ENCODE data around the gene RFTN1. TPM values are rescaled to one million over a fixed set of nuclear protein-coding genes. Genes with fewer than 3 reads are reported as not detected.

Gene RFTN1
- total RNA-seq, 1 donor = 73.0 TPM

DNA sequence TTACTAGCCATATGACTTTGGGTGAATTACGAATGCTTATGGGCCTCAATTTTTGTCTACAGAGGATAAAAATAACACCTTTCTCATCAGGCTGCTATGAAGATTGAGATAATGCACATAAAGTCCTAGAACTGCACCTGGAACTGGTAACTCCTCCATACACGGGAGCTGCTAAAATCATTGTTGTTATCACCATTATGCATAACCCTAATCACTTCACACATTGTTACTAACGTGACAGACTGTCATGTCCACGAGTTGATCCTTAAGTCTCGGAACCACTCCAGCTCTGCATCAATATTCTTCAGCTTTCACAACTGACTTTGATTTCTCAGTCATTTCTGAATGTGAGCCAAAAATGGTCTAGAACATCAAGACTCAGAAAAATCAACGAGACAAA lies 64.1 kb downstream of the RFTN1 start:
- TF ChIP-seq, protein P1, sequence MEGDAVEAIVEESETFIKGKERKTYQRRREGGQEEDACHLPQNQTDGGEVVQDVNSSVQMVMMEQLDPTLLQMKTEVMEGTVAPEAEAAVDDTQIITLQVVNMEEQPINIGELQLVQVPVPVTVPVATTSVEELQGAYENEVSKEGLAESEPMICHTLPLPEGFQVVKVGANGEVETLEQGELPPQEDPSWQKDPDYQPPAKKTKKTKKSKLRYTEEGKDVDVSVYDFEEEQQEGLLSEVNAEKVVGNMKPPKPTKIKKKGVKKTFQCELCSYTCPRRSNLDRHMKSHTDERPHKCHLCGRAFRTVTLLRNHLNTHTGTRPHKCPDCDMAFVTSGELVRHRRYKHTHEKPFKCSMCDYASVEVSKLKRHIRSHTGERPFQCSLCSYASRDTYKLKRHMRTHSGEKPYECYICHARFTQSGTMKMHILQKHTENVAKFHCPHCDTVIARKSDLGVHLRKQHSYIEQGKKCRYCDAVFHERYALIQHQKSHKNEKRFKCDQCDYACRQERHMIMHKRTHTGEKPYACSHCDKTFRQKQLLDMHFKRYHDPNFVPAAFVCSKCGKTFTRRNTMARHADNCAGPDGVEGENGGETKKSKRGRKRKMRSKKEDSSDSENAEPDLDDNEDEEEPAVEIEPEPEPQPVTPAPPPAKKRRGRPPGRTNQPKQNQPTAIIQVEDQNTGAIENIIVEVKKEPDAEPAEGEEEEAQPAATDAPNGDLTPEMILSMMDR (IDR thresholded peaks at IDR 0.05; ENCODE audit: insufficient read depth, low read depth, low read length) = no peak
- no peak overlapping the region for H3K4me3 ChIP-seq (ENCODE audit: low read depth, low read length)
- DNase-seq (ENCODE audit: low read depth) = no peak

DNA sequence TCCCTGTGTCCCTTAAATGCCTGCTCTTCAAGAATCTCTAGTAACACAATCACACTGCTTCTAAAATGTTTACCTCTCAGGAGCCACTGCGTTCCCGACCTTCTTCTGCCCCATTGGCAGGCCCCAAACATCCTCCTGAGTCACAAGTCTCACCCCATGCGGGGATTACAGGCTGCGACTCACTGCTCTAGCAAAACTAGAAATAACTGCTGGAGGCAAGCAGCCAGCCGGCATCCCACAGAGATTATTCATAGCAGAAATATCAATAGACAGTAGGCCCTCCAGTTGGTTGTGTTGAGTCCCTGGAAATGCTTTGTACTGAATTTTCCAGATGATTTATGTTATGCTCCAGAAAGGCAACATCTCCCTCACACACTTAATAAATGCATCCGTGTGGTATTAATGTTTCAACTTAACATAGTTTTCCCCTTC lies 64.8 kb downstream of the RFTN1 start:
- peak; percentile 96 for DNase-seq (ENCODE audit: low read depth)
- TF ChIP-seq, protein P1 (IDR thresholded peaks at IDR 0.05; ENCODE audit: insufficient read depth, low read depth, low read length) = no peak
- no peak overlapping the region for H3K4me3 ChIP-seq (ENCODE audit: low read depth, low read length)

DNA sequence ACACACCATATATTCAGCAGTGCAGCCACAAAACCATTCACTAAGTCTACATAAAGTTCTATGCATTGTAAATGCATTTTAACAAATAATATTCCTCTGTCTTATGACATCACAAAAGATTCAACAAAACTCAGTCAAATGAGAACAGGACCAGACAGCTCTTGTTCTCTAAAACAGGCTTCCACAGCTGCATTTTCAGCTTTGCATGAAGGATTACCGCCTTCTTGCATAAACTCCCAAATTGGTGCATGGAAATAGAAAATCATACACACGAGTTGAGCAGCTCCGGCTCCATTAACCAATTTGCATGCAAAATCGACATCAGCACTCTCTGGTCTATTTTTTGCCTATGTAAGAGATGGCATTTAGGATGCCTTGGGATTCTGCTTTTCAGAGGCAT lies 66.4 kb downstream of the RFTN1 start:
- TF ChIP-seq, protein P1 (IDR thresholded peaks at IDR 0.05; ENCODE audit: insufficient read depth, low read depth, low read length) = no peak
- no peak for DNase-seq (ENCODE audit: low read depth)
- no peak overlapping the region for H3K4me3 ChIP-seq (ENCODE audit: low read depth, low read length)

DNA sequence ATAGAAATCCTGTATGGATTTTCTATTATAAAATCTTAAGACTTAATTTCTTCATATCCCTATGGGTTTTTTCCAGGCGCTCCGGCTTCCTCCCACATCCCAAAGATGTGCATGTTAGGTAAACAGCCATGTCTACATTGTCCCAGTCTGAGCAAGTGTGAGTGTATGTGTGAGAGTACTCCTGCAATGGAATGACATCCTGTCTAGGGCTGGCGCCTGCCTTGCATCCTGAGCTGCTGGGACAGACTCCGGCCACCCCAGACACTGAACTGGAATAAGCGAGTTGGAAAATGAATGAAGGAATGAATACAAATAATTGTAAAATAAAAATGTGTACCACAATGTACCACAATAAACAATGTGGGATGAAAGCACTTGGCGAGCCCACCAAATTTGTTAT lies 69.2 kb downstream of the RFTN1 start:
- no peak overlapping the region for H3K4me3 ChIP-seq (ENCODE audit: low read depth, low read length)
- DNase-seq (ENCODE audit: low read depth) = no peak
- TF ChIP-seq, protein P1 (IDR thresholded peaks at IDR 0.05; ENCODE audit: insufficient read depth, low read depth, low read length) = no peak

DNA sequence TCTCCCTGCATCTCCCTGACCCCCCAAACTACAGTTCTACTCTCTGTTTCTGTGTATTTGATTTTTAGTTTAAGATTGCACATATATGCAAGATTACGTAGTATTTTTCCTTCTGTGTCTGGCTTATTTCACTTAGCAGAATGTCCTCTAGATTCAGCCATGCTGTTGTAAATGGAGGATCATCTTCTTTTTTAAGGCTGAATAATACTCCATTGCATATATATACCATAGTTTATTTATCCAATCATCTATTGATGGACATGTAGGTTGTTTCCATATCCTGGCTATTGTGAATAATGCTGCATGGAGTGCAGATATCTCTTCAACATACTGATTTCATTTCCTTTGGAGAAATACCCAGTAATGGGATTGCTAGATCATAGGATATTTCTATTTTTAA lies 70.8 kb downstream of the RFTN1 start:
- no peak for DNase-seq (ENCODE audit: low read depth)
- H3K4me3 ChIP-seq (ENCODE audit: low read depth, low read length) = no peak overlapping the region
- TF ChIP-seq, protein P1 (IDR thresholded peaks at IDR 0.05; ENCODE audit: insufficient read depth, low read depth, low read length) = no peak

DNA sequence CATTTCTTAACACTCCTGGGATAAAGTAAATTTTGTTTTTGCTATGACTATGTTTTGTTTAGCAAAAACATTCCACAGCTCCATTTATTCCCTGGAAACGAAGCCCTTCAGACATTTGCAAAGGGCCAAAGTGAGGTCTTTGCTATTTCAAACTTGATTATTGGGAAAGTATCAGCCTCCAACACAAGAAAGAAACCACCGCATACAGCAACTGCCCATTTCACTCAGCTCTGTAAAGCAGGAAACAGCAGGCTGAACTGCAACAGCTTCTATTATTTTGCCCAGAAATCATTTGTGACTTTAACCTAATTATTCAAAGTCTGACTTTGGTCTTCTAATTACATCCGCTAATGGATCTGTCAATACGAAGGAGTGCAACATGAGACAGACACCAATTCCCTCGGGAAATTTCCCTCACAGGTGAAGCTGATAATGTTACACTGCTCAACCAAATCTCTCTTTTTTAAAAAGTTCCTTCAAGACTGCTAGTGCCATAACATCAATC lies 72.1 kb downstream of the RFTN1 start:
- no peak overlapping the region for H3K4me3 ChIP-seq (ENCODE audit: low read depth, low read length)
- DNase-seq (ENCODE audit: low read depth) = peak; percentile 94
- TF ChIP-seq, protein P1 (IDR thresholded peaks at IDR 0.05; ENCODE audit: insufficient read depth, low read depth, low read length) = no peak
